Measurements from ENCODE around the gene CEACAM1.

DNA sequence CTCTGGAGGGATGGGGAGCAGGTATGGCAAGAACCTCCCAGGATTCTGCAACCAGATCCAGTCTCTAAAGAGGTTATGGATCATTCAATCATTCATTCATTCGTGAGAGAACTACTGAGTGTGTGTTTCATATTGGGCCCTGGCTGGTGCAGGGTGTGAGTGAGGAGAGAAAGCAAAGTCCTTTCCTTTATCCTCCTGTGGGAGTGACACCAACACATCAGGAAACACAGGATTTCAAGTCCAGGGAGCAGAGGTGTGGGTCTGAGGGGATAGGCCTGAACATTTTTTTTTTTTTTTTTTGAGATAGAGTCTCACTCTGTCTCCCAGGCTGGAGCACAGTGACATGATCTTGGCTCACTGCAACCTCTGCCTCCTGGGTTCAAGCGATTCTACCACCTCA is 3.3 kb downstream of the CEACAM1 start:
- TF ChIP-seq, protein P1, sequence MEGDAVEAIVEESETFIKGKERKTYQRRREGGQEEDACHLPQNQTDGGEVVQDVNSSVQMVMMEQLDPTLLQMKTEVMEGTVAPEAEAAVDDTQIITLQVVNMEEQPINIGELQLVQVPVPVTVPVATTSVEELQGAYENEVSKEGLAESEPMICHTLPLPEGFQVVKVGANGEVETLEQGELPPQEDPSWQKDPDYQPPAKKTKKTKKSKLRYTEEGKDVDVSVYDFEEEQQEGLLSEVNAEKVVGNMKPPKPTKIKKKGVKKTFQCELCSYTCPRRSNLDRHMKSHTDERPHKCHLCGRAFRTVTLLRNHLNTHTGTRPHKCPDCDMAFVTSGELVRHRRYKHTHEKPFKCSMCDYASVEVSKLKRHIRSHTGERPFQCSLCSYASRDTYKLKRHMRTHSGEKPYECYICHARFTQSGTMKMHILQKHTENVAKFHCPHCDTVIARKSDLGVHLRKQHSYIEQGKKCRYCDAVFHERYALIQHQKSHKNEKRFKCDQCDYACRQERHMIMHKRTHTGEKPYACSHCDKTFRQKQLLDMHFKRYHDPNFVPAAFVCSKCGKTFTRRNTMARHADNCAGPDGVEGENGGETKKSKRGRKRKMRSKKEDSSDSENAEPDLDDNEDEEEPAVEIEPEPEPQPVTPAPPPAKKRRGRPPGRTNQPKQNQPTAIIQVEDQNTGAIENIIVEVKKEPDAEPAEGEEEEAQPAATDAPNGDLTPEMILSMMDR (IDR thresholded peaks at IDR 0.05), result no peak
- TF ChIP-seq POLR2A (IDR thresholded peaks at IDR 0.05), result no peak
- TF ChIP-seq POLR2AphosphoS5 (IDR thresholded peaks at IDR 0.05), result no peak
